SK-N-SH treated with all-trans-retinoic acid at 6 μM for 48 hours (cell line): Measurements from ENCODE around the gene VAC14.
"Not testable (repeated sequence)": the region's sequence is repeated elsewhere in the genome, so short reads cannot be mapped to it uniquely, and the experiment has no call there.

ENCODE experiments used
- ATAC-seq: fragments of 200-7000 bp; cut with Tn5 transposase; 3 replicates; pipeline ENCODE4 v1.9.1; 2020; ENCODE audit warnings: mild to moderate bottlenecking, moderate library complexity
- ARNTL ChIP-seq: fragments of 450-650 bp; formaldehyde crosslinking; IDR thresholded peaks from 2 replicates; pipeline ENCODE4 v1.5.0; 2020; ENCODE audit warnings: low read depth, mild to moderate bottlenecking, moderate library complexity, borderline replicate concordance
- CSDC2 ChIP-seq: fragments of 250-450 bp; sonication (Bioruptor Pico); IDR thresholded peaks from 2 replicates; pipeline ENCODE4 v1.5.0; 2020; ENCODE audit warnings: mild to moderate bottlenecking, moderate library complexity
- ESRRG ChIP-seq: fragments of 250-450 bp; sonication (Bioruptor Pico); IDR thresholded peaks from 2 replicates; pipeline ENCODE4 v1.6.1; 2021; ENCODE audit warnings: mild to moderate bottlenecking
- GLIS3 ChIP-seq: fragments of 250-450 bp; sonication (Bioruptor Pico); IDR thresholded peaks from 2 replicates; pipeline ENCODE4 v1.5.0; 2020; ENCODE audit warnings: mild to moderate bottlenecking, moderate library complexity
- ISL1 ChIP-seq: fragments of 250-450 bp; sonication (Bioruptor Pico); IDR thresholded peaks from 2 replicates; pipeline ENCODE4 v2.1.2; 2022; ENCODE audit warnings: mild to moderate bottlenecking, moderate library complexity
- OSR1 ChIP-seq: fragments of 250-450 bp; sonication (Bioruptor Pico); IDR thresholded peaks from 2 replicates; pipeline ENCODE4 v1.8.0; 2022; ENCODE audit warnings: moderate library complexity, mild to moderate bottlenecking, inconsistent platforms
- PPARA ChIP-seq: fragments of 250-450 bp; sonication (Bioruptor Pico); IDR thresholded peaks from 2 replicates; pipeline ENCODE4 v1.5.0; 2020; ENCODE audit warnings: mild to moderate bottlenecking, borderline replicate concordance
- SNAI2 ChIP-seq: fragments of 250-450 bp; sonication (Bioruptor Pico); IDR thresholded peaks from 2 replicates; pipeline ENCODE4 v1.5.0; 2020; ENCODE audit warnings: mild to moderate bottlenecking, moderate library complexity
- TOX ChIP-seq: fragments of 250-450 bp; sonication (Bioruptor Pico); IDR thresholded peaks from 2 replicates; pipeline ENCODE4 v1.8.0; 2021; ENCODE audit warnings: mild to moderate bottlenecking, moderate library complexity, borderline replicate concordance
- ZC3H10 ChIP-seq: fragments of 250-450 bp; sonication (Bioruptor Pico); IDR thresholded peaks from 2 replicates; pipeline ENCODE4 v1.5.1; 2021; ENCODE audit warnings: mild to moderate bottlenecking, moderate library complexity
- ZFP3 ChIP-seq: fragments of 250-450 bp; sonication (Bioruptor Pico); IDR thresholded peaks from 2 replicates; pipeline ENCODE4 v1.5.0; 2020; ENCODE audit warnings: mild to moderate bottlenecking, moderate library complexity
- ZFP30 ChIP-seq: fragments of 450-650 bp; formaldehyde crosslinking; IDR thresholded peaks from 2 replicates; pipeline ENCODE4 v1.5.0; 2022; ENCODE audit warnings: mild to moderate bottlenecking, moderate library complexity
- ZNF565 ChIP-seq: fragments of 450-650 bp; formaldehyde crosslinking; conservative IDR thresholded peaks from 2 replicates; pipeline ENCODE4 v1.5.0; 2020; ENCODE audit warnings: low read depth, mild to moderate bottlenecking, moderate library complexity
- ZNF70 ChIP-seq: fragments of 450-650 bp; formaldehyde crosslinking; IDR thresholded peaks from 2 replicates; pipeline ENCODE4 v1.5.0; 2020; ENCODE audit warnings: mild to moderate bottlenecking, moderate library complexity
- TF ChIP-seq, protein P1 (sequence below): fragments of 250-450 bp; sonication (Bioruptor Pico); IDR thresholded peaks from 2 replicates; pipeline ENCODE4 v1.8.0; 2021; ENCODE audit warnings: low read depth, mild to moderate bottlenecking, moderate library complexity, borderline replicate concordance
- TF ChIP-seq, protein P2 (sequence below): fragments of 250-450 bp; sonication (Bioruptor Pico); IDR thresholded peaks from 2 replicates; pipeline ENCODE4 v1.5.1; 2020; ENCODE audit warnings: low read depth, mild to moderate bottlenecking, moderate library complexity
- TF ChIP-seq, protein P3 (sequence below): fragments of 250-450 bp; sonication (Bioruptor Pico); IDR thresholded peaks from 2 replicates; pipeline ENCODE4 v1.5.0; 2020; ENCODE audit warnings: mild to moderate bottlenecking, moderate library complexity
- TF ChIP-seq, protein P4 (sequence below): fragments of 250-450 bp; sonication (Bioruptor Pico); IDR thresholded peaks from 2 replicates; pipeline ENCODE4 v1.8.0; 2020; ENCODE audit warnings: mild to moderate bottlenecking, moderate library complexity, borderline replicate concordance

Gene VAC14

DNA sequence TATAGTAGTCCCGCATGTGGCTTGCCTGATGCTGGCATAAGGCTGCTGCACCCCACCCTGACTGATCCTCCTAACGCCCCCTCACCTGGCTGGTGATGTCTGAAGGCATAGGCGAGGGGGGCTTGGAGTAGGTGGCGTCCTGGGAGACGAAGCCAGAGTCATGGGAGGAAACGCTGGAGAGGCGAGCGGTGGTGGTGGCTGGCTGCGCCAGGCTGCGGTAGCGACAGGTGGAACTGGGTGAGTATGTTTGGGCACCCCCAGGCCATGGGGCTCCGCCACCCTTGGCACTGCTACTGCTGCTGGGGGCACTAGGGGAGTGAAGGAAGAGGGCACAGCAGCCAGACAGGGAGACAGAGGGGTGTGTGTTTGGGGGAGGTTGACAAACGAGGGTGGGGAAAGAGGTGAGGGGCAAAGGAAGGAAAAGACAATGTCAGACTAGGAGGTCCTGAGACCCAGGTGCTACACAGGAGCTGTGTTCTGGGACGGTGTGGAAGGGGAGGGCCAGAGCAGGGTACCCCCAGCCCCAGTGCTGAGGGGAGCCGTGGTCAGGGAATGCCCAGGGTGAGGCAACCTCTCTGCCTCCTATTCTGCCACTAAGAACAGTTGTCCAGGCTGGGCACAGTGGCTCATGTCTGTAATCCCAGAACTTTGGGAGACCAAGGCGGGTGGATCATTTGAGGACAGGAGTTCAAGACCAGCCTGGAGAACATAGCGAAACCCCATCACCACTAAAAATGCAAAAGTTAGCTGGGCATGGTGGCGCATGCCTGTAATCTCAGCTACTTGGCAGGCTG lies 126.5 kb downstream of the VAC14 start (continued):
- TF ChIP-seq, protein P1, sequence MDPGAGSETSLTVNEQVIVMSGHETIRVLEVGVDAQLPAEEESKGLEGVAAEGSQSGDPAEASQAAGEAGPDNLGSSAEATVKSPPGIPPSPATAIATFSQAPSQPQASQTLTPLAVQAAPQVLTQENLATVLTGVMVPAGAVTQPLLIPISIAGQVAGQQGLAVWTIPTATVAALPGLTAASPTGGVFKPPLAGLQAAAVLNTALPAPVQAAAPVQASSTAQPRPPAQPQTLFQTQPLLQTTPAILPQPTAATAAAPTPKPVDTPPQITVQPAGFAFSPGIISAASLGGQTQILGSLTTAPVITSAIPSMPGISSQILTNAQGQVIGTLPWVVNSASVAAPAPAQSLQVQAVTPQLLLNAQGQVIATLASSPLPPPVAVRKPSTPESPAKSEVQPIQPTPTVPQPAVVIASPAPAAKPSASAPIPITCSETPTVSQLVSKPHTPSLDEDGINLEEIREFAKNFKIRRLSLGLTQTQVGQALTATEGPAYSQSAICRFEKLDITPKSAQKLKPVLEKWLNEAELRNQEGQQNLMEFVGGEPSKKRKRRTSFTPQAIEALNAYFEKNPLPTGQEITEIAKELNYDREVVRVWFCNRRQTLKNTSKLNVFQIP = no peak
- TF ChIP-seq, protein P2, sequence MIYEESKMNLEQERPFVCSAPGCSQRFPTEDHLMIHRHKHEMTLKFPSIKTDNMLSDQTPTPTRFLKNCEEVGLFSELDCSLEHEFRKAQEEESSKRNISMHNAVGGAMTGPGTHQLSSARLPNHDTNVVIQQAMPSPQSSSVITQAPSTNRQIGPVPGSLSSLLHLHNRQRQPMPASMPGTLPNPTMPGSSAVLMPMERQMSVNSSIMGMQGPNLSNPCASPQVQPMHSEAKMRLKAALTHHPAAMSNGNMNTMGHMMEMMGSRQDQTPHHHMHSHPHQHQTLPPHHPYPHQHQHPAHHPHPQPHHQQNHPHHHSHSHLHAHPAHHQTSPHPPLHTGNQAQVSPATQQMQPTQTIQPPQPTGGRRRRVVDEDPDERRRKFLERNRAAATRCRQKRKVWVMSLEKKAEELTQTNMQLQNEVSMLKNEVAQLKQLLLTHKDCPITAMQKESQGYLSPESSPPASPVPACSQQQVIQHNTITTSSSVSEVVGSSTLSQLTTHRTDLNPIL (CRISPR knock-in tag) = no peak

DNA sequence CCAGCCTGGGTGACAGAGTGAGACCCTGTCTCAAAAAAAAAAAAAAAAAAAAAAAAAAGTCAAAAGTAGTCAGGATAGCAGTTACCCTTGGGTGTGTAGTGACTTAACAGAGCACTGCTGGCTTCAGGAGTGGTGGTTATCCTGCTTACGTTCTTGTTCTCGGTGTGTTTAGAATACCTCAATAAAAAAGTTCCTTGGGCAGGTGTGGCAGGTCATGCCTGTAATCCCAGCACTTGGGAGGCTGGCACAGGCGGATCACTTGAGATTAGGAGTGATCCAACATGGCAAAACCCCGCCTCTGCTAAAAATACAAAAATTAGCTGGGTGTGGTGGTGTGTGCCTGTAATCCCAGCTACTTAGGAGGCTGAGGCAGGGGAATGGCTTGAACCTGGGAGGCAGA lies 130.0 kb downstream of the VAC14 start:
- not testable (repeated sequence) for ATAC-seq

DNA sequence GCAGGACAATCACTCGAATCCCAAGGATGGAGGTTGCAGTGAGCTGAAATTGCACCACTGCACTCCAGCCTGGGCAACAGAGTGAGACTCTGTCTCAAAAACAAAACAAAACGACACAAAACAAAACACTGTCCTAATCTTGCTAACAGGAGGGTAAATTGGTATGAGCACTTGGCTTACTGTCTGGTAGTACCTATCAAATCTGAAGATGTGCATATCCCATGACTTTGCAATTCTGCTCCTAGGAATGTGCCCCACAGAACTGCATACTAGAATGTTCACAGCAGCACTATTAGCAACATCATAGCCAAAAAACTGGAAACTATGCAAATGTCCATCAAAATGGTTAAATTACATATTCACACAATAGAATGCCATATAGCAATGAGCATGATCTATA lies 130.8 kb downstream of the VAC14 start:
- ATAC-seq = no peak
- TF ChIP-seq ESRRG (CRISPR knock-in tag) = no peak
- no peak for TF ChIP-seq ZNF565
- TF ChIP-seq OSR1 (CRISPR knock-in tag) = no peak
- TF ChIP-seq GLIS3 (CRISPR knock-in tag) = no peak
- no peak for TF ChIP-seq ZFP30
- TF ChIP-seq ZNF70 (CRISPR knock-in tag) = no peak
- no peak for TF ChIP-seq ARNTL (CRISPR knock-in tag)
- TF ChIP-seq PPARA = no peak
- TF ChIP-seq ZC3H10 (CRISPR knock-in tag) = no peak
- no peak for TF ChIP-seq ZFP3 (CRISPR knock-in tag)
- no peak for TF ChIP-seq TOX (CRISPR knock-in tag)

DNA sequence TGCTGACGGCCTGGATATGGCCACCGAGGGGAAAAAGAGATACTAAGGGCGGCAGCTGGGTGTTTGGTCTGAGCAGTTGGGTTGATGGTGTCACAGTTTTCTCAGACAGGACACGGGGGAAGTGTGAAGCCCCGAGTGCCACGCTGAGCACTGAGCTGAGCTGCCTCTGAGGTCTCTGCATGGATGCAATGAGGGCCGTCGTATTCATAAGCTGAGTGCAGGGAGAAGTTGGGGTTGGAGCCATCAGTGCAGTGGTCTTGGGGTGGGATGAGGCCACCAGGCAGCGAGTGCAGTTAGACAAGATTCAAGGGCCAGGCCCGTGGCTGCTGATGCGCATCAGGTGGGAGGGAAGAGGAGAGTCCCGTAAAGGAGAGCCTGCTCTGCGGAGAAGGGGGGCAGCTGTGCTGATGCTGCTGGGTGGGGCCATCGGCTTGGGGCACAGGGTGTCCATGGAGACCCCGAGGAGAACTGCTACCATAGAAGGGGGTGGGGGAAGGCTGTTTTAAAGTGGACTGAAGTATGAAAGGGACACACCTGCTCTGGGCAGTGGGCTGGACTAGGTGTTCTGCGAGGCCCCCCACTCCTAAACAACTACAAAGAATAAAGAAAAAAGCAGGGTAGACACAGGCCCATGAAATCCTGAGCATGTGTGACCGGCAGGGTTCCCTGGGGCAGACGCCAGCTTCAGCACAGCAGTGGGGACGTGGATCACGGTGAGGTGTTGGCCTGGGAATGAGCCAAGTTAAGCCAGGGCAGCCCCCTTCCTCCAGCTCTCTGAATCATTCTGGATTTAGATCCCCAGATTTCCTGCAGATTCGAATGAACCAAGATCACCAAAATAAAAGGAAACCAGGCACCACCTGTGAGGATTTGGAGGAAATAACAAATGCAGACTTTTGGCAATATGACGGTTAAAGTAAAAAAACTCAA lies 134.9 kb downstream of the VAC14 start:
- TF ChIP-seq SNAI2 (CRISPR knock-in tag) (no peak), ZFP30 (no peak), ESRRG (CRISPR knock-in tag) (no peak), ZFP3 (CRISPR knock-in tag) (no peak), GLIS3 (CRISPR knock-in tag) (no peak), CSDC2 (CRISPR knock-in tag) (no peak), ARNTL (CRISPR knock-in tag) (no peak), ISL1 (CRISPR knock-in tag) (no peak)
- no peak for ATAC-seq

DNA sequence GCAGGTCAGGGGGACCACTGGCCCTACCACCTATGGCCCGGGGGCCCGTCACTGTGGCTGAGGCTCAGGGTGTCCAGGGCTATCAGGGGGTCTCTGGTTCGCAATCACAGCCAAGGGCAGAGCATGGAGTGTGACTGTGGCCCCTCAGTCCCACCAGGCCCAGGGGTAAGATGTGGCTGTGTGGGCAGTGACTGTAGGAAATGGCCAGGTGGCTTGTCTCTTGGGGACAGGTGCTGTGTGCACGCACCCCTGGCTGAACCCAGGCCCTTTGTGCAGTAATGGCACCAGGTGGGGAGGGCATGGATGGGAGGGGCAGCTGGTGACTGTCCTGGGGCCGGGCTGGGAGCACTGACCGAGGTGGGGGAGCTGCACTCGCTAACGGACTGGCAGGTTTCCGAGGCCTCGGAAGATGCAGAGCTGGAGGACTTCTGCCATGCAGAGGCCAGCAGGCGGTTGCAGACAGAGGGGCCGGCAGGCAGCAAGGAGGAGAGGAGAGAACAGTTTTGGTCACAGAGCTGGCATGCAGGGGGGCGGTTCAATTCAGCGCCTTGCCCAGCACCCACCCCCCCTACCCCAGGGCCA lies 135.8 kb downstream of the VAC14 start:
- no peak for ATAC-seq
- TF ChIP-seq ZNF70 (CRISPR knock-in tag) = no peak
- TF ChIP-seq ESRRG (CRISPR knock-in tag) = no peak
- TF ChIP-seq CSDC2 (CRISPR knock-in tag) = no peak
- TF ChIP-seq, protein P3, sequence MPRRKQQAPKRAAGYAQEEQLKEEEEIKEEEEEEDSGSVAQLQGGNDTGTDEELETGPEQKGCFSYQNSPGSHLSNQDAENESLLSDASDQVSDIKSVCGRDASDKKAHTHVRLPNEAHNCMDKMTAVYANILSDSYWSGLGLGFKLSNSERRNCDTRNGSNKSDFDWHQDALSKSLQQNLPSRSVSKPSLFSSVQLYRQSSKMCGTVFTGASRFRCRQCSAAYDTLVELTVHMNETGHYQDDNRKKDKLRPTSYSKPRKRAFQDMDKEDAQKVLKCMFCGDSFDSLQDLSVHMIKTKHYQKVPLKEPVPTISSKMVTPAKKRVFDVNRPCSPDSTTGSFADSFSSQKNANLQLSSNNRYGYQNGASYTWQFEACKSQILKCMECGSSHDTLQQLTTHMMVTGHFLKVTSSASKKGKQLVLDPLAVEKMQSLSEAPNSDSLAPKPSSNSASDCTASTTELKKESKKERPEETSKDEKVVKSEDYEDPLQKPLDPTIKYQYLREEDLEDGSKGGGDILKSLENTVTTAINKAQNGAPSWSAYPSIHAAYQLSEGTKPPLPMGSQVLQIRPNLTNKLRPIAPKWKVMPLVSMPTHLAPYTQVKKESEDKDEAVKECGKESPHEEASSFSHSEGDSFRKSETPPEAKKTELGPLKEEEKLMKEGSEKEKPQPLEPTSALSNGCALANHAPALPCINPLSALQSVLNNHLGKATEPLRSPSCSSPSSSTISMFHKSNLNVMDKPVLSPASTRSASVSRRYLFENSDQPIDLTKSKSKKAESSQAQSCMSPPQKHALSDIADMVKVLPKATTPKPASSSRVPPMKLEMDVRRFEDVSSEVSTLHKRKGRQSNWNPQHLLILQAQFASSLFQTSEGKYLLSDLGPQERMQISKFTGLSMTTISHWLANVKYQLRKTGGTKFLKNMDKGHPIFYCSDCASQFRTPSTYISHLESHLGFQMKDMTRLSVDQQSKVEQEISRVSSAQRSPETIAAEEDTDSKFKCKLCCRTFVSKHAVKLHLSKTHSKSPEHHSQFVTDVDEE (CRISPR knock-in tag) = no peak
- TF ChIP-seq ARNTL (CRISPR knock-in tag) = no peak
- TF ChIP-seq OSR1 (CRISPR knock-in tag) = no peak
- TF ChIP-seq ZNF565 = no peak
- TF ChIP-seq, protein P1 = no peak
- TF ChIP-seq, protein P4, sequence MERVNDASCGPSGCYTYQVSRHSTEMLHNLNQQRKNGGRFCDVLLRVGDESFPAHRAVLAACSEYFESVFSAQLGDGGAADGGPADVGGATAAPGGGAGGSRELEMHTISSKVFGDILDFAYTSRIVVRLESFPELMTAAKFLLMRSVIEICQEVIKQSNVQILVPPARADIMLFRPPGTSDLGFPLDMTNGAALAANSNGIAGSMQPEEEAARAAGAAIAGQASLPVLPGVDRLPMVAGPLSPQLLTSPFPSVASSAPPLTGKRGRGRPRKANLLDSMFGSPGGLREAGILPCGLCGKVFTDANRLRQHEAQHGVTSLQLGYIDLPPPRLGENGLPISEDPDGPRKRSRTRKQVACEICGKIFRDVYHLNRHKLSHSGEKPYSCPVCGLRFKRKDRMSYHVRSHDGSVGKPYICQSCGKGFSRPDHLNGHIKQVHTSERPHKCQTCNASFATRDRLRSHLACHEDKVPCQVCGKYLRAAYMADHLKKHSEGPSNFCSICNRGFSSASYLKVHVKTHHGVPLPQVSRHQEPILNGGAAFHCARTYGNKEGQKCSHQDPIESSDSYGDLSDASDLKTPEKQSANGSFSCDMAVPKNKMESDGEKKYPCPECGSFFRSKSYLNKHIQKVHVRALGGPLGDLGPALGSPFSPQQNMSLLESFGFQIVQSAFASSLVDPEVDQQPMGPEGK (CRISPR knock-in tag) = no peak
